ENCODE results near the gene PSPH. TPM values are rescaled to one million over a fixed set of nuclear protein-coding genes. Genes with fewer than 3 reads are reported as not detected.
"Not testable (repeated sequence)": the region's sequence is repeated elsewhere in the genome, so short reads cannot be mapped to it uniquely, and the experiment has no call there.

The PSPH gene
- total RNA-seq, 2 donors from 2014 or later = 29.9 to 34.6 TPM

GRCh38 chr7:56023500-56023899 lies 27.7 kb downstream of the PSPH start:
- Histone ChIP-seq H3K27ac (ENCODE audit: low read depth, low read length) (no peak overlapping the region), H3K4me1 (ENCODE audit: control insufficient read depth, insufficient read depth, low read length) (no peaks in the 10 kb centered on the region), H3K4me3 (ENCODE audit: low read length) (no peak overlapping the region), H3K27me3 (ENCODE audit: control insufficient read depth, insufficient read depth, low read length, poor library complexity, severe bottlenecking) (no peaks in the 10 kb centered on the region), H3K36me3 (ENCODE audit: control insufficient read depth, insufficient read depth, low read length) (peaks cover 36% of the 10 kb centered on the region), H3K9ac (ENCODE audit: extremely low read depth, low read length, poor library complexity, severe bottlenecking) (no peak overlapping the region), H3K9me3 (ENCODE audit: control insufficient read depth, low read length) (no peaks in the 10 kb centered on the region)
- no peaks in the 10 kb centered on the region for H3K9me3 Mint-ChIP-seq
- TF ChIP-seq, protein P1, sequence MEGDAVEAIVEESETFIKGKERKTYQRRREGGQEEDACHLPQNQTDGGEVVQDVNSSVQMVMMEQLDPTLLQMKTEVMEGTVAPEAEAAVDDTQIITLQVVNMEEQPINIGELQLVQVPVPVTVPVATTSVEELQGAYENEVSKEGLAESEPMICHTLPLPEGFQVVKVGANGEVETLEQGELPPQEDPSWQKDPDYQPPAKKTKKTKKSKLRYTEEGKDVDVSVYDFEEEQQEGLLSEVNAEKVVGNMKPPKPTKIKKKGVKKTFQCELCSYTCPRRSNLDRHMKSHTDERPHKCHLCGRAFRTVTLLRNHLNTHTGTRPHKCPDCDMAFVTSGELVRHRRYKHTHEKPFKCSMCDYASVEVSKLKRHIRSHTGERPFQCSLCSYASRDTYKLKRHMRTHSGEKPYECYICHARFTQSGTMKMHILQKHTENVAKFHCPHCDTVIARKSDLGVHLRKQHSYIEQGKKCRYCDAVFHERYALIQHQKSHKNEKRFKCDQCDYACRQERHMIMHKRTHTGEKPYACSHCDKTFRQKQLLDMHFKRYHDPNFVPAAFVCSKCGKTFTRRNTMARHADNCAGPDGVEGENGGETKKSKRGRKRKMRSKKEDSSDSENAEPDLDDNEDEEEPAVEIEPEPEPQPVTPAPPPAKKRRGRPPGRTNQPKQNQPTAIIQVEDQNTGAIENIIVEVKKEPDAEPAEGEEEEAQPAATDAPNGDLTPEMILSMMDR (conservative IDR thresholded peaks at IDR 0.05) = no peak
- H3K4me1 Mint-ChIP-seq = no peaks in the 10 kb centered on the region
- no peaks in the 10 kb centered on the region for H3K27me3 Mint-ChIP-seq (ENCODE audit: insufficient read depth)
- H3K27ac Mint-ChIP-seq = no peak overlapping the region
- H3K4me3 Mint-ChIP-seq = no peak overlapping the region
- no peak for DNase-seq
- H3K36me3 Mint-ChIP-seq (ENCODE audit: low read depth) = peaks cover 50% of the 10 kb centered on the region

GRCh38 chr7:56019501-56019900 lies 31.7 kb downstream of the PSPH start:
- 92 to 94% methylated on average over 7 to 9 of the region's 9 CpGs for WGBS, 2 experiments (ENCODE audit: insufficient coverage in 1 of 2, insufficient read length in 1 of 2)
- peaks cover 49% of the 10 kb centered on the region for H3K36me3 Mint-ChIP-seq (ENCODE audit: low read depth)
- H3K9me3 Mint-ChIP-seq = no peaks in the 10 kb centered on the region
- Histone ChIP-seq H3K27me3 (ENCODE audit: control insufficient read depth, insufficient read depth, low read length, poor library complexity, severe bottlenecking) (no peaks in the 10 kb centered on the region), H3K27ac (ENCODE audit: low read depth, low read length) (no peak overlapping the region), H3K4me3 (ENCODE audit: low read length) (no peak overlapping the region), H3K9ac (ENCODE audit: extremely low read depth, low read length, poor library complexity, severe bottlenecking) (no peak overlapping the region), H3K36me3 (ENCODE audit: control insufficient read depth, insufficient read depth, low read length) (peaks cover 37% of the 10 kb centered on the region), H3K9me3 (ENCODE audit: control insufficient read depth, low read length) (no peaks in the 10 kb centered on the region), H3K4me1 (ENCODE audit: control insufficient read depth, insufficient read depth, low read length) (no peaks in the 10 kb centered on the region)
- H3K27ac Mint-ChIP-seq = no peak overlapping the region
- H3K27me3 Mint-ChIP-seq (ENCODE audit: insufficient read depth) = no peaks in the 10 kb centered on the region
- H3K4me3 Mint-ChIP-seq = no peak overlapping the region
- TF ChIP-seq, protein P1 (conservative IDR thresholded peaks at IDR 0.05) = no peak
- no peaks in the 10 kb centered on the region for H3K4me1 Mint-ChIP-seq
- DNase-seq = no peak

- peaks cover 38% of the 10 kb centered on the region for H3K36me3 ChIP-seq (ENCODE audit: control insufficient read depth, insufficient read depth, low read length)
- H3K9ac ChIP-seq (ENCODE audit: extremely low read depth, low read length, poor library complexity, severe bottlenecking); H3K4me1 Mint-ChIP-seq; H3K9me3 ChIP-seq (ENCODE audit: control insufficient read depth, low read length); H3K4me3 ChIP-seq (ENCODE audit: low read length); H3K27ac ChIP-seq (ENCODE audit: low read depth, low read length); H3K27ac Mint-ChIP-seq; DNase-seq; H3K27me3 ChIP-seq (ENCODE audit: control insufficient read depth, insufficient read depth, low read length, poor library complexity, severe bottlenecking); H3K4me1 ChIP-seq (ENCODE audit: control insufficient read depth, insufficient read depth, low read length); H3K4me3 Mint-ChIP-seq; H3K27me3 Mint-ChIP-seq (ENCODE audit: insufficient read depth); H3K9me3 Mint-ChIP-seq: not testable (repeated sequence)
- peaks cover 54% of the 10 kb centered on the region for H3K36me3 Mint-ChIP-seq (ENCODE audit: low read depth)
- WGBS, 2 experiments (ENCODE audit: insufficient coverage in 1 of 2, insufficient read length in 1 of 2) = 100% methylated on average over 1 of the region's 3 CpGs; no CpG with 5 or more reads in 1 of the 2 experiments
Observed at GRCh38 chr7:56017015-56017414, 34.2 kb downstream of the PSPH start.

DNA sequence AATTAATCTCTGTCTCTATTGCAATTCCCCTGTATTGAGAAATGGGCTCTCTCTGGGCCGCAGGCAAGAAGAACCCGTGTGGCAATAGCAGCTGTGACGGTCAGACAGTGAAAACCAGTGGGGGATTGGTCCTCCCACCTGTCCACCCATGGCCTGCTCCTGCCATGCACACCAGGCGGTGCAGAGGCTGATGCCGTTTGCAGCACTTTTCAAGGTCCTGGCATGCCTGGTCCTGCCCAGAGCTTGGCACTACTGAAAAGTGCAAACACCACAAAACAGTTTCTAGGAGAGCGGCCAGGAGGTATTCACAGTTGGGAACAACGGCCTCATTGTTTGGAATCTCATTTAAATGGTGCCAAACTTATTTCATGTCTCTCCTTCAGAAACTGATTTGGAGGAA lies 41.5 kb downstream of the PSPH start:
- 81 to 95% methylated on average over 7 of the region's 7 CpGs for WGBS, 2 experiments (ENCODE audit: insufficient coverage in 1 of 2, insufficient read length in 1 of 2)
- Histone ChIP-seq H3K4me3 (ENCODE audit: low read length) (no peak overlapping the region), H3K9ac (ENCODE audit: extremely low read depth, low read length, poor library complexity, severe bottlenecking) (no peak overlapping the region), H3K27me3 (ENCODE audit: control insufficient read depth, insufficient read depth, low read length, poor library complexity, severe bottlenecking) (no peaks in the 10 kb centered on the region), H3K27ac (ENCODE audit: low read depth, low read length) (no peak overlapping the region), H3K9me3 (ENCODE audit: control insufficient read depth, low read length) (peaks cover 5% of the 10 kb centered on the region), H3K36me3 (ENCODE audit: control insufficient read depth, insufficient read depth, low read length) (peaks cover 6% of the 10 kb centered on the region), H3K4me1 (ENCODE audit: control insufficient read depth, insufficient read depth, low read length) (no peaks in the 10 kb centered on the region)
- no peaks in the 10 kb centered on the region for H3K9me3 Mint-ChIP-seq
- no peak overlapping the region for H3K4me3 Mint-ChIP-seq
- H3K36me3 Mint-ChIP-seq (ENCODE audit: low read depth) = peaks cover 31% of the 10 kb centered on the region
- H3K4me1 Mint-ChIP-seq = no peaks in the 10 kb centered on the region
- H3K27me3 Mint-ChIP-seq (ENCODE audit: insufficient read depth) = no peaks in the 10 kb centered on the region
- H3K27ac Mint-ChIP-seq = no peak overlapping the region
- TF ChIP-seq, protein P1 (conservative IDR thresholded peaks at IDR 0.05) = no peak
- DNase-seq = no peak
